ENCODE results near the gene SPOCK1. TPM values are rescaled to one million over a fixed set of nuclear protein-coding genes. Genes with fewer than 3 reads are reported as not detected.

The SPOCK1 gene
- total RNA-seq, 1 experiment from 2014 or later = 23.4 TPM

- in situ Hi-C loops (cut with HindIII; ENCODE audit: low pct_unique_long_range_greater_than_20kb, low sequenced_read_pairs) = no loop called here
- DNase-seq (ENCODE audit: low read depth, low spot score) = no peak
These were observed 306.8 kb downstream of the SPOCK1 start for GRCh38 chr5:137192293-137192743.

- in situ Hi-C loops (cut with HindIII; ENCODE audit: low pct_unique_long_range_greater_than_20kb, low sequenced_read_pairs) = no loop called here
- no peak for DNase-seq (ENCODE audit: low read depth, low spot score)
These were observed 307.9 kb downstream of the SPOCK1 start for GRCh38 chr5:137191179-137191578.

GRCh38 chr5:137190441-137190840 is 308.7 kb downstream of the SPOCK1 start:
- no peak for DNase-seq (ENCODE audit: low read depth, low spot score)
- in situ Hi-C loops (cut with HindIII; ENCODE audit: low pct_unique_long_range_greater_than_20kb, low sequenced_read_pairs) = no loop called here

GRCh38 chr5:137190031-137190430 is 309.1 kb downstream of the SPOCK1 start:
- DNase-seq (ENCODE audit: low read depth, low spot score) = no peak
- in situ Hi-C loops (cut with HindIII; ENCODE audit: low pct_unique_long_range_greater_than_20kb, low sequenced_read_pairs) = no loop called here

- DNase-seq (ENCODE audit: low read depth, low spot score) = no peak
- in situ Hi-C loops (cut with HindIII; ENCODE audit: low pct_unique_long_range_greater_than_20kb, low sequenced_read_pairs) = no loop called here
These were observed 310.6 kb downstream of the SPOCK1 start for GRCh38 chr5:137188566-137188965.

- in situ Hi-C loops (cut with HindIII; ENCODE audit: low pct_unique_long_range_greater_than_20kb, low sequenced_read_pairs) = no loop called here
- no peak for DNase-seq (ENCODE audit: low read depth, low spot score)
These were observed 312.2 kb downstream of the SPOCK1 start for GRCh38 chr5:137186759-137187461.

- in situ Hi-C loops (cut with HindIII; ENCODE audit: low pct_unique_long_range_greater_than_20kb, low sequenced_read_pairs) = no loop called here
- no peak for DNase-seq (ENCODE audit: low read depth, low spot score)
These were observed 313.9 kb downstream of the SPOCK1 start for GRCh38 chr5:137185193-137185592.

- in situ Hi-C loops (cut with HindIII; ENCODE audit: low pct_unique_long_range_greater_than_20kb, low sequenced_read_pairs) = no loop called here
These were observed 314.4 kb downstream of the SPOCK1 start for GRCh38 chr5:137184734-137185133.

GRCh38 chr5:137182576-137182975 is 316.6 kb downstream of the SPOCK1 start:
- no peak for DNase-seq (ENCODE audit: low read depth, low spot score)
- in situ Hi-C loops (cut with HindIII; ENCODE audit: low pct_unique_long_range_greater_than_20kb, low sequenced_read_pairs) = no loop called here

More at GRCh38 chr5:137184734-137185133, 314.4 kb downstream of the SPOCK1 start:
- DNase-seq (ENCODE audit: low read depth, low spot score) = no peak

- in situ Hi-C loops (cut with HindIII; ENCODE audit: low pct_unique_long_range_greater_than_20kb, low sequenced_read_pairs) = no loop called here
These were observed 317.5 kb downstream of the SPOCK1 start for GRCh38 chr5:137181667-137182066.

GRCh38 chr5:137179203-137179602 is 319.9 kb downstream of the SPOCK1 start:
- no peak for DNase-seq (ENCODE audit: low read depth, low spot score)
- in situ Hi-C loops (cut with HindIII; ENCODE audit: low pct_unique_long_range_greater_than_20kb, low sequenced_read_pairs) = no loop called here

More at GRCh38 chr5:137181667-137182066, 317.5 kb downstream of the SPOCK1 start:
- DNase-seq (ENCODE audit: low read depth, low spot score) = no peak

GRCh38 chr5:137176609-137177008 is 322.5 kb downstream of the SPOCK1 start:
- in situ Hi-C loops (cut with HindIII; ENCODE audit: low pct_unique_long_range_greater_than_20kb, low sequenced_read_pairs) = no loop called here
- DNase-seq (ENCODE audit: low read depth, low spot score) = no peak

- no peak for DNase-seq (ENCODE audit: low read depth, low spot score)
- in situ Hi-C loops (cut with HindIII; ENCODE audit: low pct_unique_long_range_greater_than_20kb, low sequenced_read_pairs) = no loop called here
These were observed 323.0 kb downstream of the SPOCK1 start for GRCh38 chr5:137176126-137176525.

- DNase-seq (ENCODE audit: low read depth, low spot score) = no peak
- in situ Hi-C loops (cut with HindIII; ENCODE audit: low pct_unique_long_range_greater_than_20kb, low sequenced_read_pairs) = no loop called here
These were observed 324.9 kb downstream of the SPOCK1 start for GRCh38 chr5:137174196-137174595.

- in situ Hi-C loops (cut with HindIII; ENCODE audit: low pct_unique_long_range_greater_than_20kb, low sequenced_read_pairs) = no loop called here
- DNase-seq (ENCODE audit: low read depth, low spot score) = no peak
These were observed 326.9 kb downstream of the SPOCK1 start for GRCh38 chr5:137172258-137172657.

GRCh38 chr5:137167187-137167586 is 331.9 kb downstream of the SPOCK1 start:
- in situ Hi-C loops (cut with HindIII; ENCODE audit: low pct_unique_long_range_greater_than_20kb, low sequenced_read_pairs) = no loop called here
- DNase-seq (ENCODE audit: low read depth, low spot score) = no peak

GRCh38 chr5:137164961-137165360 is 334.2 kb downstream of the SPOCK1 start:
- peak; percentile 9 for DNase-seq (ENCODE audit: low read depth, low spot score)
- in situ Hi-C loops (cut with HindIII; ENCODE audit: low pct_unique_long_range_greater_than_20kb, low sequenced_read_pairs) = no loop called here

- DNase-seq (ENCODE audit: low read depth, low spot score) = no peak
- in situ Hi-C loops (cut with HindIII; ENCODE audit: low pct_unique_long_range_greater_than_20kb, low sequenced_read_pairs) = no loop called here
These were observed 334.6 kb downstream of the SPOCK1 start for GRCh38 chr5:137164536-137164935.

- in situ Hi-C loops (cut with HindIII; ENCODE audit: low pct_unique_long_range_greater_than_20kb, low sequenced_read_pairs) = no loop called here
These were observed 340.4 kb downstream of the SPOCK1 start for GRCh38 chr5:137158691-137159090.

More at GRCh38 chr5:137158691-137159090, 340.4 kb downstream of the SPOCK1 start:
- DNase-seq (ENCODE audit: low read depth, low spot score) = no peak

Measured in SK-MEL-5 (cell line).